ENCODE measurements around the gene RPS27L.

- TF ChIP-seq CTCF (IDR thresholded peaks at IDR 0.05) (no peak), POLR2A (IDR thresholded peaks at IDR 0.05) (no peak)
Measured at GRCh38 chr15:63157891-63158431, 684 bp upstream of the RPS27L start.
